ENCODE data around the gene CD93. TPM values are rescaled to one million over a fixed set of nuclear protein-coding genes. Genes with fewer than 3 reads are reported as not detected.

The CD93 gene
- total RNA-seq, 1 donor from 2014 or later = 0.44 TPM

GRCh38 chr20:23031346-23031745, 54.8 kb downstream of the CD93 start:
- Mint-ChIP-seq H3K9me3 (no peaks in the 10 kb centered on the region), H3K4me3 (no peak overlapping the region), H3K4me1 (peaks cover 7% of the 10 kb centered on the region), H3K36me3 (ENCODE audit: low read depth) (no peaks in the 10 kb centered on the region), H3K27me3 (ENCODE audit: low read depth) (peaks cover 55% of the 10 kb centered on the region), H3K27ac (ENCODE audit: unreplicated experiment) (no peak overlapping the region)
- no peak for TF ChIP-seq CTCF (conservative IDR thresholded peaks at IDR 0.05)
- no peak for DNase-seq (ENCODE audit: low read depth, low spot score)

Other genes starting within 250 kb of the CD93 start
- not detected in 2 replicates for gene SSTR4, start 51.0 kb downstream of the CD93 start, total RNA-seq
- gene THBD, start 36.7 kb downstream of the CD93 start, total RNA-seq = 0.12 and 0.16 TPM in 2 replicates